NCI-H1930 (cell line): ENCODE data around the gene AMDHD2.
A peak's percentile ranks its signal among the peaks of the same experiment; 100 is the strongest.
"Not testable (repeated sequence)": the region's sequence is repeated elsewhere in the genome, so short reads cannot be mapped to it uniquely, and the experiment has no call there.

Experiments used
- DNase-seq, 2 experiments: peaks; one replicate each; lab custom pipeline; 2025; lab: John Stamatoyannopoulos, UW

Gene AMDHD2

DNA sequence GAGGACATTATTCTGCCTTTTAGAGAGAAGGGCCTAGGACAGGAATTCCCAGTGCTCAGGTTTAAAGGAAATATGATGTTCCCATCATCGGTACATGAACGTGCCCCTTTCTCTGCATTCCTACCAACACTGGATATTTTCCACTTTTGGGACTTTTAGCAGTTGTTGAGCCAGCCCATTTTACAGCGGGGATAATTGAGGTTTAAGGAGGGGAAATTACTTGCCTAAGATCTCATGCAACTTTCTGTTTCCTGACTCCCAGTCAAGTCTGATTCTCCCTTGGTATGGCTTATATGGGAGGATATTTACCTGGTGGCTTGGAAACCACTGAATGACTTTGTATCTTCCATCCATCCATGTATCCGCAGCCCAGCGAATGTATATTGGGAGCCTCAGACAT is 14.2 kb downstream of the AMDHD2 start:
- not testable (repeated sequence) for DNase-seq

DNA sequence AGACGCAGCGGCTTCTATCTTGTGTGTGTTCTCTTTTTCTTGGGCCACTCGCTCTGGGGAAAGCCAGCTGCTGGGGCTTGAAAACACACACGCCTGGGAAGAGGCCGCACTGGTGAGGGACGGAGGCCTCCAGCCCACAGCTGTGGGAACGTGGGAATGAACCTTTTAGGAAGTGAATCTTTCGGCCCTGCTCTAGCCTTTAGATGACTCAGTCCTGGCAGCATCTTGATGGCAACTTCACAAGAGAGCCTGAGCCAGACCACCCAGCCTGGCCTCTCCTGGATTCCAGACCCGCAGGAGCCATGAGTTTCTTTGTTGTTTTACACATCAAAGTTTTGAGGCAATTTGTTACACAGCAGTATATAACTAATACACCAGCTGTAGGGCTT is 15.4 kb downstream of the AMDHD2 start:
- no peak for DNase-seq

DNA sequence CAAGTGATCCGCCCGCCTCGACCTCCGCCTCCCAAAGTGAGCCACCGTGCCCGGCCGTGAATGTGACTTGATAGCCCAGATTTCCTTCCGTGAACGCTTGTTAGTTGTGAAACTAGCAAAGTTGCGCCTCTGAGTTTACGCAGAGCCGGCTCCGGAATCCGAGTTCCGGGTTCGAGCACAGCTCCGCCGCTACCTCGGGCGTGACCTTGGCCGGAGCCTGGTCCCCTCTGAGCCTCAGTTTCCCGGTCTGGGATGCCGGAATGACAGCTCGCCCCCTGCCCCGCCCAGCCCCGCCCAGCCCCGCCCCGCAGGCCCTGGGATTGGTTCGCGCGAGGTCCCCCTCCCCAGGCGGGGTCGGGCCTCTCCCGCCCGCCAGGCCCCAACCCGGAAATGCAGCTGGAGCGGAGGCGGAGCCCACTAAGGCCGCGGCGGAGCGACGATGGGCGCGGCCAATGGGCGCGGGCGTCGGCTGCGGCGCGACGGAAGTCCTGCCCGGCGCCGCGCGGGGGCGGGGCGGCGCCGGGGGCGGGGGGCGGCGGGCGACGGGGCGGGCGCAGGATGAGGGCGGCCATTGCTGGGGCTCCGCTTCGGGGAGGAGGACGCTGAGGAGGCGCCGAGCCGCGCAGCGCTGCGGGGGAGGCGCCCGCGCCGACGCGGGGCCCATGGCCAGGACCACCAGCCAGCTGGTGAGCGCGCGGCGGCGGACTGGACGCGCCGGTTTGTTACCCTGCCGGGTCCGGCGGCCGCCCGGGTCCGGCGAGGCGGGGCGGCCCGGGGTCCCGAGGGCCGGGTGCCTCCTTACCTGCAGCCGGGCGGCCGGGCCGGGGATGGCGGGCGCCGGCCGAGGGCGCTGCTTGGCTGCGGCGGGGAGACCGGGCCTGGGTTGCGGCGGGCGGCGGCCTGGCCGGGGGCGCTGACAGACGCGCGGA is 17.5 kb downstream of the AMDHD2 start, which contains the start of gene PDPK1:
TSS of gene PDPK1 (plus strand) at position 571 of the 929 bp plus-strand sequence. CDS start at position 663, 92 bp downstream.
- DNase-seq, result peak; percentile 93 to 97

DNA sequence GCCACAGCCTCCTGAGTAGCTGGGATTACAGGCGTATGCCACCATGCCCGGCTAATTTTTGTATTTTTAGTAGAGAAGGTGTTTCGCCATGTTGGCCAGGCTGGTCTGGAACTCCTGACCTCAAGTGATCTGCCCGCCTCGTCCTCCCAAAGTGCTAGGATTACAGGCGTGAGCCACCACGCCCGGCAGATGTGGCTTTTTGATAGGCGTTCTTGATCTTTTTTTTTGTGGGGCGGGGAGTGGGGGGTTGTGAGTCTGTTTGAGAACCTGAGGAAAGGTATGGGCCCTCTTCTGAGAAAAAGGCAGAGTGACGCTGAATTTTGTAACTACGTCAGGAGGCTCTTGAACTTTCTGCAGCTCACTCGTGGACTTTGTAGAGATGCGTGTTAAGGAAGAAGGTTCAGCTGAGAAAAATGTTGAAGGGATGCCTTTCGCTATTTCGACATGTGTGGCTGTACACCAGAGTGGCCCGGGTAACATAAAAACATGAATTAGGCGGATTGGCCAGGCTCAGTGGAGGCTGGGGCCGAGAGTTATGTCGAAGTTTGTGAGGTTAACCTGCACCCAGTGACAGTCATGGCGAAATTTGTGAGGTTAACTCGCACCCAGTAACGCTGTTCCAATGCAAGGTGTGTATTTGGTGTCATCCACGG is 19.1 kb downstream of the AMDHD2 start:
- not testable (repeated sequence) for DNase-seq

DNA sequence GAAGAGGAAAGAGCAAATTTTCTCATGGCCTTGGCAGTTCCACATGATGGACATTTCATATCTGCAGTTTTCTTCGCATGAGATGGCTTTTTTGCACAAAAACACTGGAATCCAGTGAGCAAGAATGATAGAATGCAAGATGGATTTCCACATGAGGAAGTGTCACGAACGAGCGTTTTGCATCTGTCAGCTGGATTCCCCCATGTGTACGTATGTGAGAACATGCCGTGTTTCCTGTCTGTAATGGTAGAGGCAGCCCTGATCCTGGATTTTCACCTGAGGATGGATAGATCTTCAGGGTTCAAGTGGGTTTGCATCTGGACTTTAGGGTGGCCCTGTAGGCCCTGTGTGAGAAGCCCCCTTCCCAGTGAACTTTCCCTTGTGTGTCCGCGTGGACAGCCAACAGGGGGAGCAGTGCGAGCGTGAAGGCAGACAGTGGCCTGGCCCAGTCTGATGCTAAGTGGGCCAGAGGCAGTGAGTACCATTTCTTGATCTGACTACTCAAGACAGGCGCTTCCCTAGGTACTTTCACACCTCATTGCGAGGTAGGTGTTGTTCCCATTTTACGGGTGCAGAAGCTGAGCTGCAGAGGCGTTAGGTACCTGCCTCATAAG is 19.8 kb downstream of the AMDHD2 start:
- not testable (repeated sequence) for DNase-seq

DNA sequence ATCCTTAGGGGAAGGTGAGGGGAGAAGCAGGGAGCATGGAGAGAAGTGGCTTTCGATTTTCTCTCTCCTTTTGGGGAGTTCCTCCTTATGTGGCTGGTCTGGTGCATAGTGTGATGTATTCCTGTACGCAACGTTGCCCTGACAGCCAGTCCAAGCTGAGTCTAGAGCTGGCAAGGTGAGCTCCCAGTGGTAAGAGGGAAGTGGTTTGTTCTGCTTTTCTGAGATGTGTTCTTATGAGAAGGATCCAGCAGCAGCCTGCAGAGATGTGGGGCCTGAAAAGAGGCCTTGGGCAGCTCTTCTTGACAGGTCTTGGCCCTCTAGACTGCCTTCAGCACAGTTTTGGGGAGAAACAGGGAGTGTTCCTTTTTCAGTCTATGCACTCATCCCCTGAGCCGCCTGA is 20.7 kb downstream of the AMDHD2 start:
- DNase-seq, result not testable (repeated sequence)

DNA sequence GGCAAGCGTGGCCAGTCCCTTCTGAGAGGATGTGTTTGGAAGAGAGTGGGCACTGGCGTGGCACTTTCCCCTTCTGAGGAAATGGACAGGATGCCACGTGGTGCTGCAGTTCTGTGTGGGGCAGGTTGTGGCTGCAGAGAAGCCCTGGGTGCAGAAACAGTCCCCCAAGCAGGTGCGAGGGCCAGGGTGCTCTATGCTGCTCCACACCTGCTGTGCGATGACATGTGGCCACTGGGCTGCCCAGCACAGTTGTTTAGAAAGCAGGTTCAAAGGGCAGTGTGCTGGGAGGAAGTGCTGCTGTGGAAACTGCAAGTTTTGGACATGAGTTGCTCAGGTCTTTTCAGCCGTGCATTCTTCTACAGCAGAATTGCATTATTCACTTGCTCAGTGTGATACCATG is 21.2 kb downstream of the AMDHD2 start:
- DNase-seq, result not testable (repeated sequence)

DNA sequence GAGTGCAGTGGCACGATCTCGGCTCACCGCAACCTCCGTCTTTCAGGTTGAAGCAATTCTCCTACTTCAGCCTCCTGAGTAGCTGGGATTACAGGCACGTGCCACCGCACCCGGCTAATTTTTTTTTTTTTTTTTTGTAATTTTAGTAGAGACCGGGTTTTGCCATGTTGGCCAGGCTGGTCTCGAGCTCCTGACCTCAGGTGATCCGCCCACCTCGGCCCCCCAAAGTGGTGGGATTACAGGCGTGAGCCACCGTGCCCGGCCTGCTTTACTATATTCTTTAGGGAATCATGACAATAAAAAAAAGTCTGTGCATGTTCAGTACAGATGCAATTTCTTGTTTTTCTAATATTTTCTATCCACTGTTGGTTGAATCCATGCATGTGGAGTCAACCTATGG is 23.6 kb downstream of the AMDHD2 start:
- not testable (repeated sequence) for DNase-seq

DNA sequence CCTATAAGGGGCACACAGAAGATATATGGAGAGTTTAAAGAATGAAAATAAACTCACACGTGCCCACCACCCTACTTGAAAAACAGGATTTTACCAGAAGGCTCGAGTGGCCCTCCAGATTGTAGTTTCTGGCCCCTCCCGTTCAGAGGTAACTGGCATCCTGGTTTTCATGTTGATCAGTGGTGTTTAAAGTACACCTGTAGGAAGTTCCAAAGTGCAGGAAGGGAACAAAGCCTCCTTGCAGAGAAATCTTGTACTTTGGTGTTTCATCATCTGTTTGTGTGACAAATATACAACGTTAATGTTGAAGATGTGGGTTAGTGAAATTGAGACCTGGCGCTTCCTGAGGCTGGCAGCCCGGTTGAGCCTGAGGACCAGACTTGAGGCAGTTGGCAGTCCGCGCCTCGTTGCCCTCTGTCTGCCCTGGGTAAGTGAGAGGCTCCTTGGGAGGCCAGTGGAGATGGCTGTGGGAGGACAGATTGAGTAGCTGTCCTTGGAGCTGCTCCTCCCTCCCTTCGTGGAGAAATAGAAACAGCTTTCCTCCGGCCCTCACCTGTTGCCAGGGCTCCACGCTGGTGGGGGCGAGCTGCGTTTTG is 30.2 kb downstream of the AMDHD2 start:
- DNase-seq, result not testable (repeated sequence)

DNA sequence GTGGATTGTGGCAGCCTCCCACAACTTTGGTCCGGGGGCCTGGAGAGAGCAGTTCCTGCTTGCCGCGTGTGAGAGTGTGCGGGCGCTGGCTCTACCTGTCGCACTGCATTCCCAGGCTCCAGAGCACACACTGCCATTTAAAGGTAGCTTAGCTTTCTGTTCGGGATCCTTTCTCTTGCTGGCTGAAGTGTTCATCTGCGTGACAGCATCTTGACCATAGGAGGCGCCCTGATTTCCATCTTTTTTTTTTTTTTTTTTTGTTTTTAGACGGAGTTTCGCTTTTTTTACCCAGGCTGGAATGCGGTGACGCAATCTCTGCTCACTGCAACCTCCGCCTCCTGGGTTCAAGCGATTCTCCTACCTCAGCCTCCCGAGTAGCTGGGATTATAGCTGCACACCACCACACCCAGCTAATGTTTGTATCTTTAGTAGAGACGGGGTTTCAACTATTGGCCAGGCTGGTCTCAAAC is 31.3 kb downstream of the AMDHD2 start:
- not testable (repeated sequence) for DNase-seq

DNA sequence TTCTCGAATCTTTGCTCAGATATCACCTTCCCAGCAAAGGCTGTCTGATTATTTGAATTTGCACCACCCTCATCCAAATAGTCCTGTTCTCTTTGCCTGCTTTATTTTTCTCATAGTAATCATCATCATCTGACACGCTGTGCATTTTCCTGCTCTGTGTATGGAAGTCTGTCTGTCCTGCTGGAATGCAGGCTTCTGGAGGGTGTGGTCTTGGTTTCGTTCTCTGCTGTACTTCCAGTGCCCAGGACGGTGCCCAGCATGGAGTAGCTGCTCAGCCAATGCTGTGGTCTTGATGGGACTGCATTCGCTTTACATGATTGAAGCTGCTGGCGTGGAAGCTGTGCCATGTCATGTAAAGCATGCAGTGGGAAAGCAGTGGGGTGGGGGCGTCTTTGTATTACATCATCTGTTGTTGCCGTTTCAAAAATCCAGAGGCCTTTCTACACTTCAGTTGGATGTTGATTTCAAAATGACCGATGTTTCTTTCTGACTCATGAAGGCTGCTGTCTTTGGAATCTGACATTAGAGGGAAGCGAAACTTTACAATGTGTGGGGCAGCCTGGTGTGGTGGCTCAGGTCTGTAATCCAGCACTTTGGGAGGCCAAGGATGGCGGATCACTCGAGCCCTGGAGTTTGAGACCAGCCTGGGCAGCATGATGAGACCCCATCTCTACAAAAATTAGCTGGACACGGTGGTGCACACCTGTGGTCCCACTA is 34.7 kb downstream of the AMDHD2 start:
- not testable (repeated sequence) for DNase-seq

DNA sequence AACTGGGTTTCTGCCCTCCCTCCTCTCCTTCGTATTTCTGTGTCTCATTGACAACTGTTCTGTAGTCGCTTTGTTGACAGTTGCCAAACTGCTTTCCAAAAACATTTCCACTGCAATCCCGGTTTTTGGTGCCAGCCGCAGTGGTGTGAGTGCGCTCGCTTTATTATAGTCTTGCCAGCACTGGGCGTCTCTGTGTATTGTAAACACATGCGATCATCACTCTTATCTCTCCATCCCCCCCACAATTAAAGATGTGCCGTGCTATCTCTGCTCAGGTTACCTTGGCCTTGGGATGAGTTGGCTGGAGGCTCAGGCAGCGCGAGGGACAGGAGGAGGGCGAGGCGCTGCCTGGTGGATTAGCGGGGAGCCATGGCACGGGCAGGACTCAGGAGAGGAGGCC is 37.0 kb downstream of the AMDHD2 start:
- not testable (repeated sequence) for DNase-seq

DNA sequence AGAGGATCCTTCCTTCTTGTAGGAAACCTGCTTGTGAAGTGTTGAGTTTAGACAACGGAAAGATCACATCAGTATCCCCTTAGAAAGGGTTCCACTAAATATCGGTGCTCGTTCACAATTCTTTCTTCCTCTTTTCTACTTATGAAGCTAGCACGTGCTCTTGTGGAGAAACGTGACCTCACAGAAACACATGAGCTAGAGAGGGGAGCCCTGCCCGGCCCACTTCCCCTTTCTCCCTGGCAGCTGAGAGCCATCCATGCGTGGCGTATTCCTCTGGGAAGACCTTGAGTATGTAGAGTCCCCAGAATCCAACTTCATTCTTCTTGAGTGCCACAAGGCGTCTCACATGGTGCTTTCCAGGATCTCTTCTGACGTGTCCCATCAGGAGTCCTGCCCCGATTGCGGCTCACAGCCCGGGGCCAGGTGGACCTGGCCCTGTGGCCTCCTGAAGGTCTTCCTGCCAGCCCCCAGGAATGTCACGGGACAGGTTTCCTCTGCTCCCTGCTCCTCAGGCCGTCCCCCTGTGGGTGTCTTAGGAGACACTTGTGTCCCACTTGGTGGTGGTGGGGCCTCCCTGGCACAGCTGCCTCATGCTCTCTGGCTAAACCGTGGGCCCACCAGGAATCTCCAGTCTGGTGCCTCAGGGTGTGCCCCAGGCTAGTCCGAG is 40.1 kb downstream of the AMDHD2 start:
- DNase-seq, result not testable (repeated sequence)

DNA sequence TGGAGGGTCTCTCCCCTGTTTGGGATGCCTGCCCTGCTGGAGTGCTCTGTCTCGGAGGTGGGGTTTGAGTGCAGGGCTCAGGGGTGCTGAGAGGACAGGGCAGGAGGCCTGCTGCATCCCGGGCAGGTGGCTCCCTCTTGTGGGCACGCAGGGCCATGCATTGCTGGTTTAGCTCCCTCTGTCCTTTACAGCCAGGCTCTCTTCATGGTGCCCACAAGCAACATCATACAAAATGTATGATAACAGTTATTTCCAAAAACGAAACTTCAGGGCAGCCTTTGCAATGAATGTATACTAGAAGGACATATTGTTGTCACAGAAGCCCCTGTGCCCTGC is 40.6 kb downstream of the AMDHD2 start:
- DNase-seq, result not testable (repeated sequence)

DNA sequence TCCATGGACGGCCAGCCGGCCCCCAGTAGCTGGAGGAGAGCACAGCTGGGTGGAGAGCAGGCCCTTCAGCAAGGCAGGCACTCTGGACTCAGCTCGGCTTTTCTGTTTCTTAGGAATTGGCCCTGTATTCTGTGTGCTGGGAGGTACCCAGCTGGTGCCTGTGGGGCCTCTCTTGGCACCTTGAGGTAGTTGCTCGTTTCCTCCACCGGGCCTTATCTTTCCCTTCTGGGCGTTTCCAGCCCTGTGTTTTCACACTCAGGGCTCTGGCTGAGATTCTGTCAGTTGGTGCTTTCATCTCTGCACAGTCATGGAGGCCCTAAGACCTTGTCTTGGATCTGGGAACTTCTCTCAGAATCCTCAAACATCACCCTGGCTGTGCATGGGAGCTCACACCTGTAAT is 47.3 kb downstream of the AMDHD2 start:
- DNase-seq, result not testable (repeated sequence)

DNA sequence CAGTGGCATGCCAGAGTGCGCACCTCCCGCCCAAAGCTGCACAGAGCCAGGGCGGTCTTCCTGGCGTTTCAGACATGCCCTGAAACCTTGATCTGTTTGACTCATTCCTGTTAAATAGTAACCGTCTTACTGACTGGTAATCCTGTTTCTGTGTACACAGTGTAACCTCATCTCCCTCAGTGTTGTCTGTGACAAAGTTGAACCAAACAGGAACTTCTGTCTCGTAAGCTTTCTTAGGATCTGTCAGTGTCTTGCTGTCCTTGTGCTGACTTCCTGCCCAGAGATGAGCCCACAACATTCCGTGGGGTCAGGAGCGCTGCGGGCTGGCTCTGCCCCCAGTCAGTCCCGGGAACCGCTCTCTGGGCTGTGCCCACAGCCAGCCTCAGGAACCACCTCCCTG is 48.4 kb downstream of the AMDHD2 start:
- DNase-seq, result not testable (repeated sequence)

DNA sequence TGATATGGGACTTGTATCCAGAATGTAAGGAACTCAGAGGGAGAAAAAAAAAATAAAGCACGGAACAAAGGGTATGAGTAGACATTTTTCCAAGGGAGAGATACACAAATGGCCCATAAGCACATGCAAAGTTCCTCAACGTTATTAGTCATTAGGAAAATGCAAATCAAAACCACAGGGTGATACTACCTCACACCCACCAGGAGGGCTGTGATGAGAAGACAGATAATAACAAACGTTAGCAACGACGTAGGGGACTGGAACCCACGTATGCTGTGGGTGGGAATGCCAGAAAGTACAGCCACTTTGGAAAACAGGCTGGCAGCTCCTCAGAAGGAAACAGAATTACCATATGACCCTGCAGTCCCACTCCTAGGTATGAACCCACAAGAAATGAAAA is 52.5 kb downstream of the AMDHD2 start:
- not testable (repeated sequence) for DNase-seq

DNA sequence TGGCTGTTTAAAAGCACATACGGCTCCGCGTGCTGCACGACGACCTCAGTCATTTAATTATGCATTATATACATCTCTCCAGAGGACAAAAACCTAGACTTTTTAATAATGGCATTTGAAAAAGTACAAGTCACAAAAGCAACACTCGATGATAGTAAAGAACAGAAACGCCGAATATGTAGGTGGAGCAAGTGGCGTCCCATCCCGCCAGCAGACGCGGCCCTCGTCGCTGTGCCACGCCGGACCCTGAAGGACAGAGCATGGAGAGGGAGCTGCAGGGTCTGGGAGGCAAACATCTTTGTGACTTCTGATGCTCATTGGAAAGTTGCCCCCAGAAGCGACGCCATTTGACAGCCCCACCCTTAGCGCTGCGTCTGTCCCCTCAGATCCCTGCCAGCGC is 55.7 kb downstream of the AMDHD2 start:
- not testable (repeated sequence) for DNase-seq

DNA sequence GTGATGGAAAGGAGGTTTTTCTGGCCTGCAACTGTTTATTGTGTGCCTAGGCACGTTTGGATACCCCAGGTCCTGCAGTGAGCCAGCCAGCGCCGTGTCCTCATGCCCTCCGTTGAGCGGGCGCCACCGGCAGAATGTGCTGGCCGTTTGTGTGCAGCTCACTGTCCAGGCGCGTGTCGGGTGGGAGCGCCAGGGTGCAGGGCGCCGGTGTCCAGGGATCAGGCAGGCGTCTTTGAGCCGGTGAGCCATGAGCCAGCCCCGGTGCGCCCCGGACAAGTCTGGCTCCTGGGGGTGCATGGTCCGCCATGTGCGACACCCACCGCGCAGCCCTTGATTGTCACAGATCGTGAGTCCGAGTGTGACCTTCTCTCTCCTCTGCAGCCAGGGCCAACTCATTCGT is 56.9 kb downstream of the AMDHD2 start:
- not testable (repeated sequence) for DNase-seq

DNA sequence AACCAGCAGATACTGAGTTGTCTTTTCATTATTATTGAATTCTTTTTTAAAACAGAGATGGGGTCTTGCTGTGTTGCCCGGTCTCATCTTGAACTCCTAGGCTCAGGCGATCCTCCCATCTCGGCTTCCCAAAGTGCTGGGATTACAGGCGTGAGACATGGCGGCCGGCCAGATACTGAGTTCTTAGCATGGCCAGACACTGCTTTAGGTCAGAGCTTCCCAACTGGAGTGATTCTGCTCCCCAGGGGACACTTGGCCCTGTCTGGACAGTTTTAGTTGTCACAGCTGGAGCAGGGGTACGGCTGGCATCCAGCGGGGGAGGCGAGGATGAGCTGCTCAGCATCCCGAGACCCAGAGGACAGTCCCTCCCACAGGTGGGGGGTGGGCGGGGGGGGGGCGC is 58.7 kb downstream of the AMDHD2 start:
- DNase-seq, result not testable (repeated sequence)

DNA sequence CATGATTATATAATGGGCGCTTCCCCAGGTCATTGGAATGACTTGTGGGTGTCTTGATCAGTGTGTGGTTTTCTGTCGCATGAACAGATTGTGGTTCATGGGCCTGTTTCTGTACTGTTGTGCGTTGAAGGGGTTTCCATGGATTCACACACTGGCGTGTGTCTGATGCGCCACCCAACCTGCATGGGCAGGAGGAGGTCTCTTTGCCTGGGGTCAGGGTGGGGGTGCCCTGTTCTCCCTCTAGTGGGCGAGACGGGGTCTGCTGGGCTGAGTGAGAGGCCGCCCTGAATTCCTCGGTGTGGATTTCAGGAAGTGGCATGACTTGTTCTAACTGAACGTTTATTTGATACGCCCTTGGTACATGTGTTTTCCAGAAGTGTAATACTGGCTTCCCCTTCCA is 60.0 kb downstream of the AMDHD2 start:
- not testable (repeated sequence) for DNase-seq
